GM12864 (cell line): ENCODE data around the gene MIA3.

ENCODE experiments used
- DNase-seq: peaks from one replicate; pipeline ENCODE4 v3.0.0-alpha.2; 2011; ENCODE audit warnings: low read depth
- H3K4me3 ChIP-seq: 2 replicates; pipeline ENCODE4 v1.5.1; 2011; ENCODE audit warnings: mild to moderate bottlenecking, low read depth, low read length, control low read depth
- TF ChIP-seq, protein P1 (sequence below): IDR thresholded peaks from 2 replicates; pipeline ENCODE4 v1.5.1; 2011; ENCODE audit warnings: low read depth, mild to moderate bottlenecking, moderate library complexity, low read length, control low read depth, inconsistent platforms; ENCODE audit errors: missing control alignments

Gene MIA3

DNA sequence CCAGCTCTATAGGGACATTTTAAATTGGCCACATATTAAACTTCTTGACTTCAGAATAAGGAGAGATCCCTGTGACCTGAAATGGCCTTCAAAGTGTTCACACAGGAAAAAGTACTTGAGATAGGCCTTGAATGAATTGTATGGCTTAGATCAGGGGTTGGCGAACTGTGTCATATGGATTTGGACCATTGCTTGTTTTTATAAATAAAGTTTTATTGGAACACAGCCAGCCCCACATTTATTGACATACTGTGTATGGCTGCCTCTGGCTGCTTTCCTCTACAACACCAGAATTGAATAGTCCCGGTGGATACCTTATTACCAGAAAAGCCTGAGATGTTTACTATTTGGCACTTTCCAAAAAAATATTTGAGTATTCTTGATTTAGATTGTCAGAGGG is 98.5 kb downstream of the MIA3 start:
- no peak for DNase-seq
- H3K4me3 ChIP-seq: no peak overlapping the region
- TF ChIP-seq, protein P1, sequence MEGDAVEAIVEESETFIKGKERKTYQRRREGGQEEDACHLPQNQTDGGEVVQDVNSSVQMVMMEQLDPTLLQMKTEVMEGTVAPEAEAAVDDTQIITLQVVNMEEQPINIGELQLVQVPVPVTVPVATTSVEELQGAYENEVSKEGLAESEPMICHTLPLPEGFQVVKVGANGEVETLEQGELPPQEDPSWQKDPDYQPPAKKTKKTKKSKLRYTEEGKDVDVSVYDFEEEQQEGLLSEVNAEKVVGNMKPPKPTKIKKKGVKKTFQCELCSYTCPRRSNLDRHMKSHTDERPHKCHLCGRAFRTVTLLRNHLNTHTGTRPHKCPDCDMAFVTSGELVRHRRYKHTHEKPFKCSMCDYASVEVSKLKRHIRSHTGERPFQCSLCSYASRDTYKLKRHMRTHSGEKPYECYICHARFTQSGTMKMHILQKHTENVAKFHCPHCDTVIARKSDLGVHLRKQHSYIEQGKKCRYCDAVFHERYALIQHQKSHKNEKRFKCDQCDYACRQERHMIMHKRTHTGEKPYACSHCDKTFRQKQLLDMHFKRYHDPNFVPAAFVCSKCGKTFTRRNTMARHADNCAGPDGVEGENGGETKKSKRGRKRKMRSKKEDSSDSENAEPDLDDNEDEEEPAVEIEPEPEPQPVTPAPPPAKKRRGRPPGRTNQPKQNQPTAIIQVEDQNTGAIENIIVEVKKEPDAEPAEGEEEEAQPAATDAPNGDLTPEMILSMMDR: no peak
